Measurements from ENCODE around the gene PRX. TPM values are rescaled to one million over a fixed set of nuclear protein-coding genes. Genes with fewer than 3 reads are reported as not detected.

Gene PRX
- total and polyA plus RNA-seq, 4 donors = 0.03 to 1.0 (median 0.52) TPM

GRCh38 chr19:40369797-40370196 is 43.4 kb downstream of the PRX start:
- WGBS = 94% methylated on average over 12 of the region's 12 CpGs
- H3K27ac ChIP-seq (ENCODE audit: low read depth in 1 of 2, low read length in 2 of 2) = no peak overlapping the region
- H3K9me3 ChIP-seq (ENCODE audit: control insufficient read depth in 4 of 4, low read length in 3 of 4) = no peaks in the 10 kb centered on the region
- H3K36me3 ChIP-seq (ENCODE audit: control insufficient read depth in 4 of 4, insufficient read depth in 3 of 4, low read depth in 1 of 4, low read length in 3 of 4) = peaks cover 5 to 46% (median 18%) of the 10 kb centered on the region in 4 donors
- no peak overlapping the region for H3K4me3 ChIP-seq (ENCODE audit: low read depth in 1 of 3, low read length in 3 of 3)
- TF ChIP-seq MAX (IDR thresholded peaks at IDR 0.05) (no peak), REST (IDR thresholded peaks at IDR 0.05) (no peak), FOXA1 (IDR thresholded peaks at IDR 0.05) (no peak), SP1 (IDR thresholded peaks at IDR 0.05) (no peak), NR2F2 (IDR thresholded peaks at IDR 0.05) (no peak), ZBTB33 (IDR thresholded peaks at IDR 0.05) (no peak), RAD21 (IDR thresholded peaks at IDR 0.05) (no peak), GABPA (IDR thresholded peaks at IDR 0.05 in 1 of 2, conservative IDR thresholded peaks at IDR 0.05 in 1 of 2) (no peak), HNF4A (conservative IDR thresholded peaks at IDR 0.05) (no peak), FOXA2 (IDR thresholded peaks at IDR 0.05) (no peak), EGR1 (IDR thresholded peaks at IDR 0.05; ENCODE audit: low read depth in 2 of 2) (no peak), TAF1 (conservative IDR thresholded peaks at IDR 0.05) (no peak), JUND (IDR thresholded peaks at IDR 0.05) (no peak), RXRA (IDR thresholded peaks at IDR 0.05) (no peak), YY1 (IDR thresholded peaks at IDR 0.05) (no peak)
- TF ChIP-seq, protein P1, sequence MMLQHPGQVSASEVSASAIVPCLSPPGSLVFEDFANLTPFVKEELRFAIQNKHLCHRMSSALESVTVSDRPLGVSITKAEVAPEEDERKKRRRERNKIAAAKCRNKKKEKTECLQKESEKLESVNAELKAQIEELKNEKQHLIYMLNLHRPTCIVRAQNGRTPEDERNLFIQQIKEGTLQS (IDR thresholded peaks at IDR 0.05) = no peak
- no peaks in the 10 kb centered on the region for H3K4me1 ChIP-seq (ENCODE audit: control insufficient read depth in 4 of 4, insufficient read depth in 4 of 4, low read length in 3 of 4)
- DNase-seq (ENCODE audit: low spot score) = no peak
- no peaks in the 10 kb centered on the region for H3K27me3 ChIP-seq (ENCODE audit: control insufficient read depth in 4 of 4, insufficient read depth in 4 of 4, low read length in 3 of 4)
- H3K9ac ChIP-seq (ENCODE audit: low read depth in 1 of 2, low read length in 2 of 2) = no peak overlapping the region

- Histone ChIP-seq H3K9ac (ENCODE audit: low read depth in 1 of 2, low read length in 2 of 2) (no peak overlapping the region), H3K27ac (ENCODE audit: low read depth in 1 of 2, low read length in 2 of 2) (no peak overlapping the region), H3K4me3 (ENCODE audit: low read depth in 1 of 3, low read length in 3 of 3) (no peak overlapping the region), H3K9me3 (ENCODE audit: control insufficient read depth in 4 of 4, low read length in 3 of 4) (no peaks in the 10 kb centered on the region), H3K36me3 (ENCODE audit: control insufficient read depth in 4 of 4, insufficient read depth in 3 of 4, low read depth in 1 of 4, low read length in 3 of 4) (peaks cover under 1 to 33% (median 13%) of the 10 kb centered on the region in 4 donors), H3K4me1 (ENCODE audit: control insufficient read depth in 4 of 4, insufficient read depth in 4 of 4, low read length in 3 of 4) (no peaks in the 10 kb centered on the region), H3K27me3 (ENCODE audit: control insufficient read depth in 4 of 4, insufficient read depth in 4 of 4, low read length in 3 of 4) (no peaks in the 10 kb centered on the region)
- no peak for TF ChIP-seq NR2F2 (IDR thresholded peaks at IDR 0.05)
- TF ChIP-seq SP1 (IDR thresholded peaks at IDR 0.05) = no peak
- TF ChIP-seq REST (IDR thresholded peaks at IDR 0.05) = no peak
- no peak for TF ChIP-seq EGR1 (IDR thresholded peaks at IDR 0.05; ENCODE audit: low read depth in 2 of 2)
- no peak for TF ChIP-seq JUND (IDR thresholded peaks at IDR 0.05)
- TF ChIP-seq FOXA2 (IDR thresholded peaks at IDR 0.05) = no peak
- TF ChIP-seq, protein P1 (IDR thresholded peaks at IDR 0.05) = no peak
- TF ChIP-seq RAD21 (IDR thresholded peaks at IDR 0.05) = no peak
- TF ChIP-seq YY1 (IDR thresholded peaks at IDR 0.05) = no peak
- no peak for TF ChIP-seq HNF4G (IDR thresholded peaks at IDR 0.05)
- DNase-seq (ENCODE audit: low spot score) = no peak
- 96% methylated on average over 16 of the region's 16 CpGs for WGBS
Observed at GRCh38 chr19:40367577-40368434, 45.4 kb downstream of the PRX start.
